Measurements from ENCODE around the gene CALR3. TPM values are rescaled to one million over a fixed set of nuclear protein-coding genes. Genes with fewer than 3 reads are reported as not detected.

The CALR3 gene
- total and polyA plus RNA-seq, 2 of the 8 experiments (the other 6 are each of a cell fraction or from before 2014, with no cell fraction given), result 0.11 to 0.32 TPM

DNA sequence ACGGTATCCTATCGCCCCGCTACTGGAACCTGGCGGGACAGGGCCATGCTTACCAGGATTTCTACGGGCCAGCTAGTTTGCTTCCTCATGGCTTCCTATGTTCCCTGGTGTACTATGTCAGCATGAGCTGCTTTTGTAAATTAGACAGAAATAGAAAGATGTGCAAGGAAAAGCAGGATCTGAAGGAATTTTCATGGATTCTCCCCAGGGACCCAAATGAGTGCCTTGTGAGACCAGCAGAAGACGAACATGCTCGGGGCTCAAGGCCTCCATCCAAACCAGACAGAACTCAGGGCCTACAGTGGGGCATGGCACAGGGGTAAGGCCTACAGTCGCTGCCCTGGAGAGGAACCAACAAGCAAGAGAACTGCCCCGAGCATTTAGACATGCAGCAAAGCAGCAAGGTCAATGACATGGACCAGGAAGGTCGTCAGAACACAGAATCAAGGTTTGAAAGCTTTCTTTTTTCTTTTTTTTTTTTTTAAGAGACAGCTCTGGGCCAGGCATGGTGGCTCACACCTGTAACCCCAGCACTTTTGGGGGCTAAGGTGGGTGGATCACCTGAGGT is 41.5 kb downstream of the CALR3 start:
- POLR2A ChIA-PET (ENCODE audit: partially characterized antibody), result interaction anchor here (0.6 to 2.2 kb wide), 5 partner anchors 9 to 1035 kb away, joined by 3 to 7 read pairs (median 3); partner anchors contain the start of genes AKAP8L and EPS15L1
- Histone ChIP-seq H3K79me2 (ENCODE audit: control insufficient read depth in 1 of 2, insufficient read depth in 2 of 2, low read length in 2 of 2) (peaks cover 6 to 84% of the 10 kb centered on the region in 2 experiments), H2BK5ac (ENCODE audit: low read depth, low read length) (no peak overlapping the region), H2BK12ac (ENCODE audit: low read depth, low read length) (no peak overlapping the region; the same call in 1 of the 2 replicates), H3K4me2 (ENCODE audit: insufficient read depth in 1 of 2, low read depth in 2 of 2, low read length in 2 of 2) (no peak overlapping the region), H3K4ac (replicated peaks; ENCODE audit: insufficient read length, low read depth, low read length) (no peak overlapping the region), H3K23ac (ENCODE audit: insufficient read length) (no peak overlapping the region), H4K20me1 (replicated peaks in 1 of 2; ENCODE audit: control insufficient read depth in 1 of 2, insufficient read depth in 2 of 2, low read length in 2 of 2) (peaks cover 10 to 31% of the 10 kb centered on the region in 2 experiments), H2AFZ (ENCODE audit: low read length) (no peak overlapping the region), H3K27me3 (replicated peaks in 1 of 4; ENCODE audit: control insufficient read depth in 3 of 4, extremely low read depth in 1 of 4, insufficient read depth in 3 of 4, low read length in 3 of 4) (no peaks in the 10 kb centered on the region), H3K9me3 (ENCODE audit: insufficient read depth in 2 of 2, low read depth in 1 of 2, low read length in 1 of 2) (no peaks in the 10 kb centered on the region), H3K4me3 (ENCODE audit: extremely low read depth in 1 of 4, insufficient read depth in 2 of 4, low read depth in 3 of 4, low read length in 4 of 4) (no peak overlapping the region; a peak in 1 of 8 replicates), H2BK20ac (ENCODE audit: low read length) (no peak overlapping the region), H2AK5ac (ENCODE audit: low read depth, low read length) (no peak overlapping the region), H3K14ac (ENCODE audit: insufficient read length) (no peak overlapping the region), H3K23me2 (ENCODE audit: low read depth, low read length) (peaks cover 2% of the 10 kb centered on the region; the same call in 1 of the 2 replicates), H3K36me3 (ENCODE audit: control insufficient read depth in 2 of 4, insufficient read depth in 4 of 4, low read length in 3 of 4) (no peaks in the 10 kb centered on the region), H4K91ac (replicated peaks; ENCODE audit: insufficient read length, low read length) (no peak overlapping the region), H3K4me1 (replicated peaks in 1 of 4; ENCODE audit: control insufficient read depth in 3 of 4, insufficient read depth in 4 of 4, low read length in 3 of 4) (peaks cover 16 to 29% (median 21%) of the 10 kb centered on the region in 4 experiments), H2BK120ac (replicated peaks; ENCODE audit: low read depth, low read length) (no peak overlapping the region), H2BK15ac (ENCODE audit: low read length) (no peak overlapping the region), H3K27ac (ENCODE audit: low read depth, low read length) (no peak overlapping the region), H3K79me1 (ENCODE audit: low read depth, low read length) (peaks cover 21% of the 10 kb centered on the region), H4K8ac (ENCODE audit: extremely low read depth, insufficient read depth, low read length) (no peak overlapping the region), H3K9ac (replicated peaks in 1 of 4; ENCODE audit: extremely low read depth in 1 of 4, low read depth in 3 of 4, low read length in 3 of 4) (no peak overlapping the region; a peak in 1 of 7 replicates), H4K5ac (ENCODE audit: insufficient read length, low read depth, low read length) (no peak overlapping the region), H3K18ac (ENCODE audit: extremely low read depth, low read length) (no peak overlapping the region), H3K56ac (replicated peaks; ENCODE audit: insufficient read length, low read depth, low read length) (no peak overlapping the region)
- no peak for FAIRE-seq
- WGBS, 2 experiments (ENCODE audit: extremely low coverage in 1 of 2, insufficient coverage in 1 of 2, insufficient read length in 1 of 2, insufficient replicate concordance in 2 of 2, low coverage in 1 of 2, low lambda C conversion rate in 2 of 2, missing lambda C conversion rate in 1 of 2), result 83% methylated on average over 10 of the region's 10 CpGs; no CpG with 5 or more reads in 1 of the 2 experiments
- DNase-seq (ENCODE audit: low read depth in 1 of 2, low spot score in 2 of 2), result no peak
- CTCF ChIA-PET (ENCODE audit: partially characterized antibody), result interaction anchor here (0.5 to 7.1 kb wide), 4 partner anchors 10 to 327 kb away, joined by 3 to 66 read pairs (median 4); no protein-coding TSS in a partner anchor
- TF ChIP-seq FOSL1 (IDR thresholded peaks at IDR 0.05; ENCODE audit: insufficient read depth, low read depth, low read length) (no peak), SUZ12 (IDR thresholded peaks at IDR 0.05; ENCODE audit: low read length) (no peak), MAFK (IDR thresholded peaks at IDR 0.05; ENCODE audit: low read depth, low read length) (no peak), BRCA1 (IDR thresholded peaks at IDR 0.05; ENCODE audit: low read depth, low read length) (no peak), KDM4A (IDR thresholded peaks at IDR 0.05; ENCODE audit: low read depth, low read length, severe bottlenecking) (no peak), EP300 (IDR thresholded peaks at IDR 0.05; ENCODE audit: borderline replicate concordance in 1 of 2, low read depth in 2 of 2, low read length in 2 of 2) (no peak), JUND (IDR thresholded peaks at IDR 0.05; ENCODE audit: low read length) (no peak), CEBPB (IDR thresholded peaks at IDR 0.05; ENCODE audit: low read depth, low read length) (no peak), CHD1 (IDR thresholded peaks at IDR 0.05; ENCODE audit: low read depth, low read length) (no peak)

All from H1 (cell line).